Measurements from ENCODE around the gene BMP6.

The BMP6 gene

DNA sequence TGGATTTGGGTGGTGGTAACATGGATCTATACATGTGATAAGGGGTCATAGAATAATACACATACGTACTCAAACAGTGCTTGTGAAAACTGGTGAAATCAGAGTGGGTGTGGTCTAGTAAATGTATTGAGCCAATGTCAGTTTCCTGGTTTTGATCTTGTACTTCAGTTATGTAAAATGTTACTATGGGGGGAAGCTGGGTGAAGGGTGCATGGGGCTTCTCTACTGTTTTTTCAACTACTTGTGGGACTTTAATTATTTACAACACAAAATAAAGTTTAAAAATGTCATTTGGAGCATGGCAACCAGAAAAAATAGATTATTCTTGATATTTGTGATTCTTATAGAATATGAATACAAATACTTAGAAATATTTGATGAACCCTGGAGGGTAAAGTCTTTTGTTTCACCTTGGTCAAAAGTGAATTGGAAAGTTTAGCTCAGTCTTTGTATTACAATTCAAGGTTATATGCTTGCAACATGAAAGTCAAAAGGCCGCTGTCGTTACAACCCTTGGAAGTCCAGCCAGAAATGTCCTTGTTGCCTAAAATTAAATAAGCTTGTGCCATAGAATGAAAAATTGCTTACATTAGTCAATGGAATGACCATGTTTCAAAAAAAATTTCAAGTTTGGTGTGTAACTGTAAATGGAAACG is 110.6 kb downstream of the BMP6 start:
- no peak for DNase-seq

DNA sequence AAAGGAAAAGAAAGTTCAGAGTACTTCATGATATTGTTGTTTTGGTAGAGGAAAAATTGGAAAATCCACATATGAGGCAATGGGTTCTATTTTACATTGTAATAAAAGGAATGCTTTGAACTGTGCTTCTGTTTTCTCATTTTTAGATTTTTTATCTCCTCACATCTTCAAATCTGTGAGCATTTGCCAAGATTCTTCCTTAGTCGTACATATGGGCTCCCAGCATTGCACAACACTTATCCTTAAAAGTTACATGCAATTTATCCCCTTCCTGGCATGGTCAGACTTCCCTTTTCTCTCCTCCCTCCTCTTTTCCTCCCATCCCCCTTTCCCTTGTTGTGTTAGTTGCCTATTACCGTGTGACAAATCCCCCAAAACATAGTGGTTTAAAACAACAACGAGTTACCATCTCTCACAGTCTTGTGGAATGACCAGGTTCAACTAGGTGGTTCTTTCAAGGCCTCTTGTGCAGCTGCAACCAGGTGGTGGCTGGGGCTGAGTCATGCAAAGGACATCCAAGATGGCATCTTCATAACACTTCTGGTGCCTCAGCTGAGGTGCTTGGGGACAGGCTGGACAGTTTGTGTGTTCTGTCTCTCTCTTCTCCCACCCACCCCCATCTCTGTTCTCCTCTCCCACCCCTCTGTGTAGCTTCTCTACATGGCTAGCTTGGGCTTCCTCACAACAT is 116.0 kb downstream of the BMP6 start:
- DNase-seq = no peak

DNA sequence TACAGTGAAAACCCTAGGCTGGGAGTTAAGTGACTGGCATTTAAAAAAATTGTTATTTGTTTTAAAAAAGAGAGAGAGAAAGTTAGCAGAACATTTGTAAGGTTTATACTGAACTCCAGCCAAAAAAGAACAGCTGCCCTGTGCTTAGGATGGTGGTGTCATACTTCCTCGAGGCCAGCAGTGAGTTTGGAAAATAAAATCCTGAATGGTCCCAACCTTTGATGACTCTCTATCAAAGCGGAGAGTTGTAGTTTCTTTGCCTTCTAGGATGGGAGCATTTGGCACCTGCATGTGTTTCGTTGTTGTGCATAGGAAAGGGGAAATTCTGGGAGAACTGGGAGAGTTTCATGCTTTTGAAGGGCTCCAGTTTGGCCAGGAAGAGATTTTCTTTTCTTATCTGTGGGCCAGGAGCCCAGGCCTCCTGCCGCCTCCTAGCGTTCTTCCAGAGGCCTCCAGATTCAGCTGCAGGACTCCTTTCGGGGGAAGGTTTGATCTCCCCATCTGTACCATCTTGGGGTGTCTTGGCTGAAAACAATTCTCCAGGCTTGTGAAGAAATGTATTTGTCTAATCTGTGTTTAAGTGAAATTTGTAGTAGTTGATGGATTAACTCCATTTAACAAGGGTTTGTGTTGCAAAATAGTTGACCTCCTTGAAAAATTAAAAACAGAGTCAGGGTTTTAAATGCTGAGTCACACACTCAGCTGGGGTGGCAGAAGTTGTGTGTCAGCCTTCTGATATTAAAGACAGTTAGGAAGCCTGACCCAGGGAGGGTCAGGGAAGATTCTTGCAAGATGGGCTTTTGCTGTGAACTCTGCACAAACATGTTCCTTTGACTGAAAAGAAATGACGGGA is 121.3 kb downstream of the BMP6 start:
- DNase-seq = no peak

DNA sequence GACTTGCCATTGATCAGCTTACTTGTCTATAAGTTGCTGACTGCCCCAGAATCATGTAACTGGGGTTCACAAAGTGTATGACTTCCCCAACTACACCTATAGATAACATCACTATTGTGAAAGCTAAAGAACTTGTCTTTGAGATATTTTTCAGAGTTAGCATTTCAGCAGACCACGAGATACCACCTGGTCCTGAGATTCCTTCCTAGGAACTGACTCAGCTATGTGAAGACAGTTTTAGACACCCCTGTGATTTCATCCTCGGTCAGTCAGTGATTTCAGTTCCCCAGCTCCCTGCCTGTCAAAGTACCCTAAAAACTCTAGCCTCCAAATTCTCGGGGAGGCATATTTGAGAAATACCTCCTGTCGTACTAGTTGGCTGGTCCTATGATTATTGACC is 122.3 kb downstream of the BMP6 start:
- no peak for DNase-seq

DNA sequence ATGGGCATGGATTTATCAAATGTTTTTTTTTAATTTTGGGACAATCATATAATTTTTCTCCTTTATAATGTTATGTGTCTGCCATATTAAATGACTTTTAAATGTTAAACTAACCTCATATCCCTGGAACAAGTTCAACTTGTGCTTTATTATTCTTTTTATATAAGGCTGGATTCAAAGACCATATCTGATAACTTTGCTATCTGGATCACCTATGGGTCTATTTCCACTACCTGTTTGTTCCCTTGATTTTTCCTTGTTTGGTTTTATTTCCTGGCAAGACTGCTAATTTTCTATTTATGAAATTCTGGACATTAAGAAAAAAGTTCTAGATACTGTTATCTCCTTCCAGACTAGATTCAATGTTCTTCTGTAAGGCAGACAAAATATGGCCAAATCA is 125.9 kb downstream of the BMP6 start:
- no peak for DNase-seq

DNA sequence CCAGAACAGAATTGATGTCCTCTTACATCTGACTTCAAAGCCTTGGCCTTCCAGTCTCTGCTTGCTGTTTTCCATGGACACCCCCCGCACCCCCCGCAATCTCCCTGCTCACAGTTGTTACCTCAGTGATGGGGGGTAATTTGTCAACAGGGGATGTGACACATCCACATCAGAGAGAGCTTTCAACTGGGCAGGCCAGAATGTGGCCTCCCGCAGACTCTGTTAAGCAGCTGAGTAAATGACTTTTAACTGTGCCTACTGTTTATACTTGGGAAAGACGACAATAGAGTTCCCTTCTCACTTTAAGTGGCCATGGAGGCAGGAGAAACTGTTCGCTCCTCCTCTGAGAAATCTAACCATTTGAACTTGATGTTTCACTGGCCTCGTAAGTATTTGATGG is 133.7 kb downstream of the BMP6 start:
- no peak for DNase-seq

DNA sequence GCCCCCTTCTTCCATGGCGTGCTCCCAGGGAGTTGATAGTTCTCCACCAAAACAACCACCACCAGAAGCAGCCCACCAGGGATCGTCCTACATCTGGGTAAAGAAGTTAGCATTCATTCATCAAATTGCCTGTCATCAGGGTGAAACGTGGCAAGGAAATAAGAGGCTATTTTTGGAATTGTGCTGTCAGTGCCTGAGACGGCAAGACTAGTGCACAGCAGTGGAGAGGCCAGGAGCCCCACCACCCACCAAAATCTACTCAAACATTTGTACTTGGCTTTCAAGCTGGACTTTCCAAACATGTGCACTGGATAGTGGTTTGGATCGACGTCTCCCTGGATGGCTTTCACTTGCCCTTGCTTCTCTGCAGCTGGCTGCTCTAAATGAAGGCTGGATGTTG is 139.9 kb downstream of the BMP6 start:
- DNase-seq = no peak

DNA sequence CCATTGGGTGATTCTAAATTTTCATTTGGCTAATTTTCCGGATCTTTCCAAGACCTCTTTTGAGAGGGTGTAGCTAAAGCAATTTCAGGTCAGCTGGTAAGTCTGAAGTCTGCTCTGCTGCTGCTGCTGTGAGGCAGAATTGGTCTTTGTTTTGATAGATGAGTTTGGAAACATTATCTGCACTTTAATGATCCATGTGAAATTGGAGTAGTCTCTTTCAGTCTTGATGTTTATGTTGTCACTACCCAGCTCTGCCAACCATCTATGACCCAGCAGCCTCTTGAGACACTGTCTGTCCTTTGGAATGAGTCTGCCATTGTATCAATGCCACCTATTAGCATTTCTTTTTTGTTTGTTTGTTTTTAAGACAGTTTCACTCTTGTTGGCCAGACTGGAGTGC is 140.6 kb downstream of the BMP6 start:
- no peak for DNase-seq

DNA sequence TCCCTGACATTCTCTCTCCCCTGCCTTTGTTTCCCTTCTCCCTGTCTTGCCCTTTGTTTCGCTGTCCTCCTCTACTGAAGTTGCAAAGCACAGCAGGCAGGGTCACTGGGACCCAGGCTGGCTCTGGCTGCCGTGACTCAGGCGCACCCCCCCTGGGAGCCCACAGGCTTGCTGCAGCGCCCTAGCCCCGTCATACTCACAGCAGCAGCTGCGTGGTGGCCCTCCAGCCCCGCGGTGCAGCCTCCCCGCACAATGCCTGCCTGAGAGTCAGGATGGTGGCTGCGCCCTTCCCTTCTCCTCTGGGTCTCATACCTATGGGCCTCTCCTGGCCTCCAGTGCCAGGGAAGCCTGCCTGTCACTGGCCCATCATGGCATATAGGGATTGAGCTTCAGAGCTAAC is 143.0 kb downstream of the BMP6 start:
- no peak for DNase-seq

DNA sequence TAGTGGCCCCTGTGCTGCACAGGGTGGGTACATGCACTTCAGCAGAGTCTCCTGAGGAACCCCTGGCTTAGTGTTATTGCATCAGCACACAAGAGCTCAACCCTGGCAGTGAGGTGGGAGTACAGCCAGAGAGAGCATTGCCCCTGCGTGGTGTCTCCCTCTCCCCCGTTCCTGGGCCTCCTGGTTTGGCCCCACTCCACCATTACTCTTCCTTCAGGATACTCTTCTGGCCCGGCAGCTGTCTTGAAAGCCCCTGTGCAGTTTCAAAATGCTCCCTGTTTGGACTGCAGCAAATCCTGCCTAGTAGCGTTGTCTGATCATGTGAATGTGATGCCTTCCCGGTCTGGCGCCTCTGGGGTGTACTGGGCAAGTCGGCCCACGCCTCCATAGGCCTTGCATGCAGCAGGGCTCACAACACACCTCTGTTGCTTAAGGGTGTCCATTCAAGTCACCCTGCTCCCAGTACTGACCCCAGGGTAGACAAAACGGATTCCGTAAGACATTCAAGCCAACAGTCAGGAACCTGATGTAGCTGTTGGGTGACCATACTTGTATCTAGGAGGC is 152.6 kb downstream of the BMP6 start:
- DNase-seq = no peak

DNA sequence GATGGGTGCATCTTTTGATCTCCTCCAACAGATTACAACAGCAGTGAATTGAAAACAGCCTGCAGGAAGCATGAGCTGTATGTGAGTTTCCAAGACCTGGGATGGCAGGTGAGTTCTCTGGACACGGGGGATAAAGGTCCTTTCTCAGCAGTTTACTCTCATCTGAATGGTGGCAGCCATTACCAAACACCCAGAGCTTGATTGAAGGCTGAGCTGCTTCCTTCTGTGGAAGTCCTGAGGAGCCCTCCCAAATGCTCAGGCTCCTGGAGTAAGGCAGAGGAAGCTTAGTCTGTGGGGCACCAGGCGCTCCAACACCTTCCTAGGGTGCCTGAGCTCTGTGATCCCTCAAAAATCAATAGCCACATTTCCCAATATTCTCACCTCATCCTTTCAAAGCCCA is 153.1 kb downstream of the BMP6 start:
- no peak for DNase-seq

DNA sequence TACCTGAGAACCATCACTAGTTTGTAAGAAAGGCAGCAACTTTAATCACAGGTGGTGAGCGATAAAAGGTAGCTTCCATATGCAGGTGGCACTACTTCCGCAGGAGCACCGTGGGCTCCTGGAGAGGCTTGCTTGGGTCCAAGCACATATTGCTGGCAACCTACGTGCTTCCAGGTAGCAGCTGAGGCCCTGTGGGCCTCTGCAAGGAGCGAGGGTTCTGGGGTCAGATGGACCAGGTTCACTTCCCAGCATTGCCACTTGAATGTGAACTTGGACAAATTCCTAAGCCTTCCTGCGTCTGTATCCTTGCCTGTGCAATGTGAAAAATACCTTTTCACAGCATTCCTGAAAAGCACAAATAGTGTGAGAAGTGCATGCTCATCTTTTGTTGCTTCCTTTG is 153.7 kb downstream of the BMP6 start:
- DNase-seq = no peak

DNA sequence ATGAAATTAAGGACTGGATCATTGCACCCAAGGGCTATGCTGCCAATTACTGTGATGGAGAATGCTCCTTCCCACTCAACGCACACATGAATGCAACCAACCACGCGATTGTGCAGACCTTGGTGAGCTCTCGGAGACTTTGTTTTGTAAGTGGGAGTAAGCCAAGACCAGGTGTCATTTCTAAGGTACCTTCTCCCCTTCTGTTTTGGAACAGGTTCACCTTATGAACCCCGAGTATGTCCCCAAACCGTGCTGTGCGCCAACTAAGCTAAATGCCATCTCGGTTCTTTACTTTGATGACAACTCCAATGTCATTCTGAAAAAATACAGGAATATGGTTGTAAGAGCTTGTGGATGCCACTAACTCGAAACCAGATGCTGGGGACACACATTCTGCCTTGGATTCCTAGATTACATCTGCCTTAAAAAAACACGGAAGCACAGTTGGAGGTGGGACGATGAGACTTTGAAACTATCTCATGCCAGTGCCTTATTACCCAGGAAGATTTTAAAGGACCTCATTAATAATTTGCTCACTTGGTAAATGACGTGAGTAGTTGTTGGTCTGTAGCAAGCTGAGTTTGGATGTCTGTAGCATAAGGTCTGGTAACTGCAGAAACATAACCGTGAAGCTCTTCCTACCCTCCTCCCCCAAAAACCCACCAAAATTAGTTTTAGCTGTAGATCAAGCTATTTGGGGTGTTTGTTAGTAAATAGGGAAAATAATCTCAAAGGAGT is 154.2 kb downstream of the BMP6 start:
- no peak for DNase-seq

DNA sequence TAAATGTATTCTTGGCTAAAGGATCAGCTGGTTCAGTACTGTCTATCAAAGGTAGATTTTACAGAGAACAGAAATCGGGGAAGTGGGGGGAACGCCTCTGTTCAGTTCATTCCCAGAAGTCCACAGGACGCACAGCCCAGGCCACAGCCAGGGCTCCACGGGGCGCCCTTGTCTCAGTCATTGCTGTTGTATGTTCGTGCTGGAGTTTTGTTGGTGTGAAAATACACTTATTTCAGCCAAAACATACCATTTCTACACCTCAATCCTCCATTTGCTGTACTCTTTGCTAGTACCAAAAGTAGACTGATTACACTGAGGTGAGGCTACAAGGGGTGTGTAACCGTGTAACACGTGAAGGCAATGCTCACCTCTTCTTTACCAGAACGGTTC is 154.8 kb downstream of the BMP6 start:
- no peak for DNase-seq

DNA sequence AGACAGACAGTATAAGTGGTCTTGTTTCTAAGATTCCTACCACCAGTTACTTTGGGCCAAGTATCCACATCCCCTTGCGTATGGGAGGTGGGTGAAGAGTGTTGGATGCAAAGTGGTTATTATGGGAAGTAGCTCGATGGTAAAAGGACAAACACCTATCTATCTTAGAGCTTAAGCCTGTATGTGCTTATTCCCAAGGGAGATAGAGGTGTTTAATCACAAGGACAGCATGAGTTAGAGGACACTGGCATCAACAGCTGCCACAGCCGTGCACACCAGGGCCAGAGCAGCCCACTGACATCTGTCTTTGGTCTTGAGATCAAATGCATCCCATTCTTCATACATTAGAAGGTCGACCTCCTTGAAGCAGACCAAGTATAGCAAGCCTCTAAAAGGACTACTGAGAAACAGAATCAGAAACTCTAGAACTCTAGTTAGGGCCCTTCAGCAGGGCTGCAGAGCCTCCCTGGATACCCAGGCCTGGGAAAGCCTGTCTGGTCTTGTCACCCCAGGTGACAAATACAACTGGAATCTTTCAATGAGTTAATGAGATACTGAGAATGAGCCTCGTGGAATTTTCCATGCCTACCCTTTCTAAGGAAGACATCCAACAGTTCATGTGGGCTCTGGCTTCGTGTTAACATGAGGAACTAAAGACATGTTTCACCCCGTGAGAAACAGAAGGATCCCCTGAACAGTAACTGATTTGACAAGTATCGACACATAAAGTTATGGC is 156.0 kb downstream of the BMP6 start:
- no peak for DNase-seq

DNA sequence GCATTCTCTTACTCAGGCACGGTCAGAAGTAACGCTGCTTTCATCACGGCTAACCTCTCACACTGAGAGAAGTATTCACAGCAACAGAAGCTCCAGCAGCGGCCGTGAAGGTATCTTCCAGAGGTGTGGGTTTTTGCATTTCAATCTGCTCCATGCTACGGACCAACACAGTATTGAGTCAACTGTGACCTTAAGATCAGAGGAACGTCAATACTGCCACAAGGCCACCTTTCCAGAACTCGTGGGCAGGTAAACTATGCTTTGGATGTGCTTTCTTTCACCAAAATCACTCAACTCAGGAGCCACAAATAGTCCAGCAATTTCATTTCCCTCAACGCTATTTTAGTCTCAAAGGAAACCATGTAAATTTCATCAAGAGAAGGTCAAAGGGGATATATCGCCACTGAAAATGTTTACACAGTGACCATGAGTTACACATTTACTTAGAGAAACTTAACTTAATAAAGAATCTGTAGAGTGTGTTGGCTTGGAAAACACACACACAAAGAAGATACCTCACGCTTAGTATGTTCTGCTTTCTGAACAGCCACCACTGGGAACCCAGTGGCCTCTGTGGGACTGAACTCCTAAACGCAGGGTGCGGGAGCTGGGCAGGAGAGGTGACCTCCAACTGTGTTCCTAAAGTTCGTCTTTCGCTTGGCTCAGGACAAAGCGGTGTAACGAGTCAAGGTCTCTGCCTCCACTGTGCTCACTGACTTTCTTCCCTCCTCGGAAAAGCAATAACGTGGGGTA is 156.8 kb downstream of the BMP6 start:
- DNase-seq = no peak

DNA sequence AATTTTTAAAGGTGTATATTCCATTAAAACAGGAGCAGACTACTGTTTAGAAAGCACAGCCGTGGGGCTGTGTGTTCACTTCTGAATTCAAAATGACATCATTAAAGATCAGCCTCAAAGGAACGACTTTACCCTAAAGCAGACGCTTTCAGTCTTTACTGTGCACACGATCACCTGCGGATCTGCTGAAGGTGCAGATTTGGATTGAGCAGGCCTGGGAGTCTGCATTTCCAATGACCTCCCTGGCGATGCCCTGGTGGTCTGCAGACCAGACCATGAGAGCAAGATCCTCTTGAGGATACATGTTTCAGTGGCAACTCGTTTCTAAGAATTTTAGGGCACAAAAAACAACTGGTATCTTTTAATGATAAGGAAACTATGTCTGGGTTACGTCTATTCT is 157.5 kb downstream of the BMP6 start:
- DNase-seq = no peak

DNA sequence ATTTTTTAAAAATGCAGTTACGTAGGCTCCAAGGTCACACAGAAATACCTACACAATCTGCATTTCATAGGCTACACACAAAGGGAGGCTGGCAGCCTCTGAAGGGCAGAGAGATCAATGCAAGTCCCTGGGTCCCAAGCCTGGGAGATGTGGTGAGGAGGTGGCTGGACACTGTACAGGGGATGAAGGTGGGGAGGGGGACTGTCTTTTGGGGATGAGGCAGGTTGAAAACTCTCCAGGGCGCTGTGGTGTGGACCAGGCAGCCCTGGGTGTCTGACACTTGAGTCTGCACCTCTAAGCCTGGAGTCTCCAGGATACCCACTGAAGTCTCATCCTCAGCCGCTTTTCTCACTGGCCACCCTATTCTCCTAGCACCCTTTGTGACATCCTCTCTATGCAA is 160.2 kb downstream of the BMP6 start:
- no peak for DNase-seq

DNA sequence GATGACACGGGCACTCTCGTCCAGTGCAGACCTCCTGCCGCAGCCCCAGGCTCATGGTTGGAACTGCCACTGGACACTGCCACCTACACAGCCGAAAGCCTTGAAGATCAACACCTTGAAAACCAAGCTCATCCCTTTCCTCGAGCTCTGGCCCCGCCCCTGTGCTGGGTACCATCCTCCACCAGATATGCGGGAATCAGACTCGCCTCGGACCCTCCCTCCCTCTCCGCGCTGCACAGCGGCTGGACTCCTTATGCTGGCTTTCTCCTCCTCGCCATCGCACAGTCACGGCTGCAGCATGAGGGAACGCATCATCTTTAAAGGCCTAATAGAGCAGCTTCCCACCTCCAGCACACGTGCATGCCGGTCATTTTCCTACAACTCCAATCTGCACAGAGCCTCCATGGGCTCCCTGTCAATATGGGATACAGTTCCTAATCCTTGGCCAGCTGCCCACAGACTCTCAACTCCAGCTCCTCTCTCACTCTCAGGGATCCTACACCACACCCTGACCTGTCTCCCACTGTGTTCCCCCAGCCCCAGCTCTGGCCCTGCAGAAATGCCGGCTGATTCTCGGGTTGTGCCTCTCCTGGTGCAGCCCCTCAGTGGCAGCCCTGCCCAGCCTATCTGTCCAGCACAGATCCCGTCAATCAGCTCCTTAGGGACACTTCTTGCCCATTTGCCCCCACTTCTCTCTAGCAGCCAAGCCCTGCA is 161.5 kb downstream of the BMP6 start:
- no peak for DNase-seq

DNA sequence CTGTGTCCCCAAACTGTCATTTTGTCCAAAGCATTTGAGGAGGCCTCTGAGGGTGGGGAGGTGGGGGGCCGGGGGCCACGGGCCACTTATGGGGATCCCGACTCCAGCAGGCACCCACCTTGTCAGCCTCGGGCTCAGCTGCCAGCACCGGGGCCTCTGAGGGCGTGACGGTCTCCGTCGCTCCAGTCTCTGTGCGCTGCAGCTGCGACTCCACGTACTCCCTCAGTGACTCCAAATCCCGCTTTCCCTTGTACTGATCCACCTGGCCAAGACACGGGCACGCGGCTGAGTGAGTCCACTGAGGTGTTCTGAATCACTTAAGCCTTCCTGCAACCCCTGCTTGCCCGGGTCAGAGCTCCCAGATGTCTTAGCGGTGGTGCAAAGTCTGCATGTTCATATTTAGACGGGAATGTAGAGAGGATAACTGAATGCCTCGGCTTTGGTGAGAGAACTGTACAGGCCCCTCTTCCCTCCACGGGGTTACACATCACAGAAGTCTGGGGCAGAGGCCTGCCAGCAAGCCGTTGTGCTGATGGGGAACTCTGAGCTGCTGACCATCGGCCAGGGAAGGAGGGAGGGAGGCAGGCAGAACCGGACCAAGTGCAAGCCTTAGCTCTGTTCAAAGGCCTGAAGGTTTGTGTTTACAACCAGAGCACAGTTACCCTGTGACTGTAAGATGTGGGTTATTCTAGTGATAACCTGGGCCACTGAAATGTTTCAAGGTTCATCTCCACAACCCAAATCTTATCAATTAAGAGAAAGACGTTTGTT is 162.9 kb downstream of the BMP6 start:
- no peak for DNase-seq

All from CD4-positive, alpha-beta T cell treated with Interleukin-12 subunit alpha and Interleukin-12 subunit beta, for 1 hour (primary cell).